Activated T-helper 9 cell treated with anti-CD3 and anti-CD28 coated beads, Interleukin-2, amount 50 U/mL, for 16 hours (primary cell): ENCODE results near the gene PPM1D.
"Not testable (repeated sequence)": the region's sequence is repeated elsewhere in the genome, so short reads cannot be mapped to it uniquely, and the experiment has no call there.

Experiments
- DNase-seq: peaks from one replicate; pipeline ENCODE4 v3.0.0-alpha.2; 2020; ENCODE audit warnings: low read depth

Gene PPM1D

DNA sequence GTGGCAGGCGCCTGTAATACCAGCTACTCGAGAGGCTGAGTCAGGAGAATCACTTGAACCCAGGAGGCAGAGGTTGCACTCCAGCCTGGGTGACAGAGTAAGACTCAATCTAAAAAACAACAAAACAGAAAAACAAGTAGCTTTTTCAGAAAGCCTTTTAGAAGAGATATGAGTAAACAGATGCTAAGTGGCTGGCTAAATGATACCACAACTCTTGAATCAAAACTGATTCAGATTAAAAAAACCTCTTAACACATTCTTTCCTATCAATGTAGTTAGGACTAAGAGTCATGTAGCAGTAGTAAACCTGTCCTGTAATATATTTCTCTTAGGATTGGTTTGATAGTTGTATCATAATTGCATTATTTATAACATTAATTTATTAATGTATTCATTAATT is 23.0 kb downstream of the PPM1D start:
- DNase-seq, result no peak

- no peak for DNase-seq
Observed at GRCh38 chr17:60623415-60623814, 23.4 kb downstream of the PPM1D start.

DNA sequence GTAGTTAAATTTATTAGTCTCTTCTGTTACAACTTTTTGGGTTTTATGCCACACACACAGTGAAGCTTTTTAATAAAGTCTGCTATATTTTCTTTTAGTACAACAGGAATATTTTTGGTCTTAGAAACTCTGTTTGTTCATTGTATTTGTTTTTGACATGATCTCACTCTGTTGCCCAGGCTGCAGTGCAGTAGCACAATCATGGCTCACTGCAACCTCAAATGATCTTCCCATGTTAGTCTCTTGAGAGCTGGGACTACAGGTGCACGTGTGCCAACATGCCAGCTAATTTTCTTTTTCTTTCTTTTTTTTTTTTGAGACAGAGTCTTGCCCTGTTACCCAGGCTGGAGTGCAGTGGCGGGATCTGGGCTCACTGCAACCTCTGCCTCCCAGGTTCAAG is 27.1 kb downstream of the PPM1D start:
- DNase-seq, result no peak

GRCh38 chr17:60628252-60628889 is 28.4 kb downstream of the PPM1D start:
- DNase-seq, result no peak

- DNase-seq, result no peak
Observed at GRCh38 chr17:60629120-60629519, 29.1 kb downstream of the PPM1D start.

GRCh38 chr17:60630352-60630751 is 30.4 kb downstream of the PPM1D start:
- DNase-seq, result no peak

GRCh38 chr17:60631119-60631518 is 31.1 kb downstream of the PPM1D start:
- DNase-seq, result no peak

- no peak for DNase-seq
Observed at GRCh38 chr17:60637683-60638082, 37.7 kb downstream of the PPM1D start.

GRCh38 chr17:60639019-60639330 is 39.0 kb downstream of the PPM1D start:
- DNase-seq, result no peak

DNA sequence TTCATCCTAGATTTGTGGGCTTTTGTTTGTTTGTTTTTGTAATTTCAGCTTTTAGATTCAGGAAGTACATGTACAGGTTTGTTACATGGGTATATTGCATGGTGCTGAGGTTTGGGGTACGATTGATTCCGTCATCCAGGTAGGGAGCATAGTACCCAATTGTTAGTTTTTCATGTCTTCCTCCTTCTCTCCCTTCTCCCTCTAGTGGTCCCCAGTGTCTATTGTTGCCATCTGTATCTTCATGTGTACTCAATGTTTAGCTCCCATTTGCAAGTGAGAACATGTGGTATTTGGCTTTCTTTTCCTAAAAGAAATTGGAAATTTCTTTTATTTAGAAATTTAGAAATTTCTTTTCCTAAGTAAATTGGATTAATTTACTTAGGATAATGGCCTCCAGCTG is 40.5 kb downstream of the PPM1D start:
- DNase-seq, result no peak

DNA sequence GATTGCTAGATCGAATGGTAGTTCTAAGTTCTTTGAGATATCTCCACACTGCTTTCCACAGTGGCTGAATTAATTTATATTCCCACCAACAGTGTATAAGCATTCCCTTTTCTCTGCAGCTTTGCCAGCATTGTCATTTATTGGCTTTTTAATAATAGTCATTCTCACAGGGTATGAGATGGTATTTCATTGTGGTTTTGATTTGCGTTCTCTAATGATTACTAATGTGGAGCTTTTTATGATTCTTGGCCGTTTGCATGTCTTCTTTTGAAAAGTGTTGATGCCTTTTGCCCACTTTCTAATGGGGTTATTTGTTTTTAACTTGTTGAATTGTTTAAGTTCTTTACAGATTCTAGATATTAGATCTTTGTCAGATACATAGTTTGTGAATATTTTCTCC is 41.1 kb downstream of the PPM1D start:
- no peak for DNase-seq

- DNase-seq, result no peak
Observed at GRCh38 chr17:60641810-60642220, 41.8 kb downstream of the PPM1D start.

- no peak for DNase-seq
Observed at GRCh38 chr17:60645918-60646523, 46.0 kb downstream of the PPM1D start.

DNA sequence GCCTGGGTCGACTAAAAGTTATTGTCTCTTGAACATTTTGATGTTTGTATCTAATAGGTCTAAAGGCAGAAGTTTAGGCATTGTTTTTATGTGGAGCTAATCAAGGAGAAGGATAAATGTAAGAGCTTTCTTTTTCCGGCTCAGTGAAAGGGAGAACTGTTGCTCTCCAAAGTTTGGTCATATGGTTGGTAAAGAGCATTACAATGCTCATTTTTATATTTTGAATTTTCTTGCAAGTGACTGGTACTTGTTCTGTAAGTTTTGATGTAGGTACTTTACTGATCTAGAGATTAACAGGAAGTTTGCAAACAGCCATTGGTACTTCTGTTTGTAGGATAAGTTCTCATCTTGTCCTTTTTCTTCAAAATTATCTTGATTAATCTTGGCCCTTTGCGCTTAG is 46.7 kb downstream of the PPM1D start:
- DNase-seq, result no peak

GRCh38 chr17:60647705-60648104 is 47.7 kb downstream of the PPM1D start:
- no peak for DNase-seq

DNA sequence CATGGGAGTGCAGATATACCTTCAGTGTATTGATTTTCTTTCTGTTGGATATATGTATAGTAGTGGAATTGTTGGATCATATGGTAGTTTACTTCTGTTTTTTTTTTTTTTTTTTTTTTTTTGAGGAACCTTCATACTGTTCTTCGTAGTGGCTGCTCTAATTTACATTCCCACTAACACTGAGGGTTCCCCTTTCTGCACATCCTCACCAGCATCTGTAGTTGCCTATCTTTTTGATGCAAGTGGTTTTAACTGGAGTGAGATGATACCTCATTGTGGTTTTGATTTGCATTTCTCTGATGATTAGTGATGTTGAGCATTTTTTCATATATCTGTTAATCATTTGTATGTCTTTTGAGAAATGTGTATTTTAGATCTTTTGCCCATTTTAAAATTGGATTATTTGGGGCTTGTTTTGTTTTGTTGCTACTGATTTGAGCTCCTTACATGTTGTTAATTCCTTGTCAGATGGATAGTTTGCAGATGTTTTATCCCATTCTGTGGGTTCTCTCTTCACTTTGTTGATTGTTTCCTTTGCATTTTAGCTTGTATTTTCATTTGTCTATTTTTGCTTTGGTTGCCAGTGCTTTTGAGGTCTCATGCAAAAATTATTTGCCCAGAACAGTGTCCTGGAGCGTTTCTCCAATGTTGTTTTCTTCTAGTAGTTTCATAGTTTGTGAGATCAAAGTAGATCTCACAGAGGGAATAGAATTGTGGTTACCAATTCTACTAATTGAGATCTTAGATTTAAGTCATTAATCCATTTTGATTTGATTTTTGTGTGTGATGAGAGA is 52.7 kb downstream of the PPM1D start:
- no peak for DNase-seq

DNA sequence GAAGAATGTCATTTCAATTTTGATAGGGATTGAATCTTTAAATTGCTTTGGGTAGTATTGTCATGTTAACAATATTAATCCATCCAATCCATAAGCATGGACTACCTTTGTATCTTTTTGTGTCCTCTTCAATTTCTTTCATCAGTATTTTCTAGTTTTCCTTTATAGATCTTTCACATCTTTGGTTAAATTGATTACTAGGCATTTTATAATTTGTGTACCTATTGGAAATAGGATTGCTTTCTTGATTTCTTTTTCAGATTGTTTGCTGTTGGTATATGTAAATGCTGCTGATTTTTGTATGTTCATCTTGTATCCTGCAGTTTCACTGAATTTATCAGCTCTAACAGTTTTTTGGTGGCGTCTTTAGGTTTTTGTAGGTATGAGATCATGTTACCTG is 53.6 kb downstream of the PPM1D start:
- DNase-seq, result no peak

- no peak for DNase-seq
Observed at GRCh38 chr17:60656499-60656898, 56.5 kb downstream of the PPM1D start.

DNA sequence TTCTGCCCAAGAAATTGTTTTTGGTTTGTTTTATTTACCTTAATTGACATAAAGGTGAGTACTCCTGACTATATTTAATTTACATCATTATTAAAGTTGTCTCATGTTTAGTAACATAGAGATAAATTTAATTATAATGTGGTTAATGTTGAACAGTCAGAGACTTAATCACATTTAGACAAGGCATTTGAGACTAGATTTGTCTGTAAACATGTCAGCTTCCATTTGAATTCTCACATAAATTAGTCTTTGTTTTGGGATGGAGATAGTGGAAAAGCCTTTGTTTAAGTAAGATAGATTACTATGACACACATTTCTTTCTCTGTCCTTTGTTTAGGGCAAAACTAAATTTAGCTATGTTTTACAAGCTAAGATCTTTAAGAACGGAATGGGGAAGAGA is 59.2 kb downstream of the PPM1D start:
- no peak for DNase-seq

- no peak for DNase-seq
Observed at GRCh38 chr17:60661489-60661888, 61.5 kb downstream of the PPM1D start.

DNA sequence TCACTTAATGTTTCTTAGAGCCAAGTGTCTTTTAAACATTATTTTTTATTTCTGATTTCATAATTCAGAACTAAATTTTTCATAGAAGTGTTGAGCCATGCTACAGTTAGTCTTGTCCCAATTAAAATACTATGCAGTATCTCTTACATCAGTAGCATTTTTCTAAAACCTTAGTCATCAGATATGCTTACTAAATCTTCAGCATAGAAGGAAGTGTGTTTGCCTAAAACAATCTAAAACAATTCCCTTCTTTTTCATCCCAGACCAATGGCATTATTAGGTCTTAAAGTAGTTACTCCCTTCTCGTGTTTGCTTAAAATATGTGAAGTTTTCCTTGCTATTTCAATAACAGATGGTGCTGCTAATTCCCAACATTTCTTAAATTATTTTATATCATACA is 64.0 kb downstream of the PPM1D start:
- no peak for DNase-seq

- no peak for DNase-seq
Observed at GRCh38 chr17:60665602-60666001, 65.6 kb downstream of the PPM1D start.

GRCh38 chr17:60668741-60669140 is 68.7 kb downstream of the PPM1D start:
- not testable (repeated sequence) for DNase-seq

DNA sequence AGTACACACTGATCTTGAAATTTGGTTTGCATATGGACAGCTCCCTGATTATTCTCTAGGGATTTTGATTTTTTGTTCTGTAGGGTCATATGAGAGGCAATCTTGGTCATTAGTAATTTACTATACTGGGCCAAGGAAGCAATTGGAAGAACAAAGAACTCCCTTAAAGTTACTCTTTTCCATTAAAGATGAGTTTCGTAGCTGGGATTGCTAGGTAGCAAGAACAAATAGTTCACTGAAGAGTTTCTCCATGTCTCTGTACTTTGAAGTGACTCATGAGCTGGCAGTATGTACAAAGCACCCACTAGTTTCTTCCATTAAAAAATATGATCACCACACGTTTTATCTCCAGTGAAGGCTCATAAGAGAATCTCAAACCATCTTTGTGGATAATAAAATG is 71.5 kb downstream of the PPM1D start:
- DNase-seq, result no peak
